NCI-H2196 treated with DMSO at 0.1 percent for 48 hours (cell line): Measurements from ENCODE around the gene ZMYM5.
"Not testable (repeated sequence)": the region's sequence is repeated elsewhere in the genome, so short reads cannot be mapped to it uniquely, and the experiment has no call there.

Experiments used
- DNase-seq: peaks from one replicate; lab custom pipeline; 2025; ENCODE audit not compliant: unreplicated experiment; lab: John Stamatoyannopoulos, UW

The ZMYM5 gene

GRCh38 chr13:19863323-19864023 is at the start of gene ZMYM5:
Gene ZMYM5, minus strand, starts transcription at chr13:19863649. Its CDS starts 11,469 bp downstream, at chr13:19852180.
- DNase-seq: peak; percentile 83

- DNase-seq: no peak
Measured at GRCh38 chr13:19910336-19911072, 47.1 kb upstream of the ZMYM5 start.

- no peak for DNase-seq
Measured at GRCh38 chr13:19908350-19908986, 45.0 kb upstream of the ZMYM5 start.

GRCh38 chr13:19905487-19906195 is 42.2 kb upstream of the ZMYM5 start:
- DNase-seq: not testable (repeated sequence)

GRCh38 chr13:19890030-19890429 is 26.6 kb upstream of the ZMYM5 start:
- no peak for DNase-seq

GRCh38 chr13:19888799-19889198 is 25.4 kb upstream of the ZMYM5 start:
- DNase-seq: no peak

GRCh38 chr13:19882231-19882630 is 18.8 kb upstream of the ZMYM5 start:
- no peak for DNase-seq

- DNase-seq: no peak
Measured at GRCh38 chr13:19881641-19882040, 18.2 kb upstream of the ZMYM5 start.

GRCh38 chr13:19864746-19865309 is 1.4 kb upstream of the ZMYM5 start:
- peak; percentile 17 for DNase-seq

GRCh38 chr13:19864024-19864745 is 736 bp upstream of the ZMYM5 start:
- DNase-seq: peak; percentile 36

- no peak for DNase-seq
Measured at GRCh38 chr13:19862481-19863313, 752 bp downstream of the ZMYM5 start.

- DNase-seq: no peak
Measured at GRCh38 chr13:19861762-19862161, 1.7 kb downstream of the ZMYM5 start.

GRCh38 chr13:19860884-19861655 is 2.4 kb downstream of the ZMYM5 start:
- no peak for DNase-seq

GRCh38 chr13:19857637-19858036 is 5.8 kb downstream of the ZMYM5 start:
- DNase-seq: not testable (repeated sequence)

- DNase-seq: no peak
Measured at GRCh38 chr13:19852766-19853165, 10.7 kb downstream of the ZMYM5 start.

- DNase-seq: no peak
Measured at GRCh38 chr13:19845758-19846157, 17.7 kb downstream of the ZMYM5 start.

GRCh38 chr13:19838865-19839275 is 24.6 kb downstream of the ZMYM5 start:
- no peak for DNase-seq

GRCh38 chr13:19836472-19836871 is 27.0 kb downstream of the ZMYM5 start:
- DNase-seq: no peak

- DNase-seq: no peak
Measured at GRCh38 chr13:19834704-19835103, 28.7 kb downstream of the ZMYM5 start.
